ENCODE measurements around the gene PLN. TPM values are rescaled to one million over a fixed set of nuclear protein-coding genes. Genes with fewer than 3 reads are reported as not detected.

The PLN gene
- total and polyA plus RNA-seq, 10 of the 15 experiments (the other 5 are each of a cell fraction or from before 2014, with no cell fraction given): 0.16 to 0.44 TPM; not detected in 8

GRCh38 chr6:118559659-118560058, 11.6 kb downstream of the PLN start:
- intact Hi-C loops (cut with micrococcal nuclease; ENCODE audit: unreplicated experiment) (loop anchor here (10.0 kb wide), 2 partner anchors 335 to 1215 kb away; partner anchors contain the start of gene ASF1A), in situ Hi-C loops (cut with MboI) (no loop called here)
- Histone ChIP-seq H3K27ac (ENCODE audit: control insufficient read depth, insufficient read depth) (no peak overlapping the region), H3K27me3 (replicated peaks in 1 of 2; ENCODE audit: control insufficient read depth in 2 of 2, insufficient read depth in 2 of 2, low read length in 1 of 2) (no peaks in the 10 kb centered on the region), H3K9ac (ENCODE audit: control insufficient read depth, insufficient read depth, low read length) (no peak overlapping the region), H4K20me1 (ENCODE audit: control insufficient read depth, insufficient read depth) (no peaks in the 10 kb centered on the region), H2AFZ (ENCODE audit: control insufficient read depth, low read depth, low read length) (no peak overlapping the region), H3K9me3 (replicated peaks; ENCODE audit: control insufficient read depth, insufficient read depth, low read length) (no peaks in the 10 kb centered on the region), H3K4me1 (ENCODE audit: control insufficient read depth, insufficient read depth, low read length) (peaks cover 6% of the 10 kb centered on the region), H3K79me2 (ENCODE audit: control insufficient read depth, insufficient read depth, low read length) (no peaks in the 10 kb centered on the region), H3K4me2 (ENCODE audit: control insufficient read depth, insufficient read depth) (no peak overlapping the region), H3K4me3 (no peak overlapping the region), H3K36me3 (ENCODE audit: control insufficient read depth in 2 of 2, insufficient read depth in 2 of 2, low read length in 1 of 2) (no peaks in the 10 kb centered on the region; a peak in 1 of 4 replicates)
- CTCF ChIA-PET: interaction anchor here (1.0 to 1.2 kb wide), 2 partner anchors 21 to 215 kb away, joined by 3 read pairs; no protein-coding TSS in a partner anchor
- peak; percentile 57 for ATAC-seq
- BruUV-seq (replicated peaks): no TSS peak
- FAIRE-seq: no peak
- SMC1A ChIA-PET (ENCODE audit: uncharacterized antibody, unreplicated experiment): interaction anchor here (0.6 to 0.9 kb wide), 2 partner anchors 58 to 236 kb away, joined by 3 to 4 read pairs; no protein-coding TSS in a partner anchor
- POLR2A ChIA-PET: interaction anchor here (0.6 kb wide), 1 partner anchor 78 kb away, joined by 4 read pairs; no protein-coding TSS in a partner anchor
- DNase-seq (ENCODE audit: low read depth, low spot score): no peak
- TF ChIP-seq MAX (IDR thresholded peaks at IDR 0.05; ENCODE audit: low read depth, low read length): no peak
- no peak for TF ChIP-seq USF1 (IDR thresholded peaks at IDR 0.05; ENCODE audit: borderline replicate concordance, extremely low read length, insufficient read depth, low read depth, low read length)
- TF ChIP-seq BCL11A (IDR thresholded peaks at IDR 0.05; ENCODE audit: low read depth, low read length): no peak
- TF ChIP-seq, protein P1, sequence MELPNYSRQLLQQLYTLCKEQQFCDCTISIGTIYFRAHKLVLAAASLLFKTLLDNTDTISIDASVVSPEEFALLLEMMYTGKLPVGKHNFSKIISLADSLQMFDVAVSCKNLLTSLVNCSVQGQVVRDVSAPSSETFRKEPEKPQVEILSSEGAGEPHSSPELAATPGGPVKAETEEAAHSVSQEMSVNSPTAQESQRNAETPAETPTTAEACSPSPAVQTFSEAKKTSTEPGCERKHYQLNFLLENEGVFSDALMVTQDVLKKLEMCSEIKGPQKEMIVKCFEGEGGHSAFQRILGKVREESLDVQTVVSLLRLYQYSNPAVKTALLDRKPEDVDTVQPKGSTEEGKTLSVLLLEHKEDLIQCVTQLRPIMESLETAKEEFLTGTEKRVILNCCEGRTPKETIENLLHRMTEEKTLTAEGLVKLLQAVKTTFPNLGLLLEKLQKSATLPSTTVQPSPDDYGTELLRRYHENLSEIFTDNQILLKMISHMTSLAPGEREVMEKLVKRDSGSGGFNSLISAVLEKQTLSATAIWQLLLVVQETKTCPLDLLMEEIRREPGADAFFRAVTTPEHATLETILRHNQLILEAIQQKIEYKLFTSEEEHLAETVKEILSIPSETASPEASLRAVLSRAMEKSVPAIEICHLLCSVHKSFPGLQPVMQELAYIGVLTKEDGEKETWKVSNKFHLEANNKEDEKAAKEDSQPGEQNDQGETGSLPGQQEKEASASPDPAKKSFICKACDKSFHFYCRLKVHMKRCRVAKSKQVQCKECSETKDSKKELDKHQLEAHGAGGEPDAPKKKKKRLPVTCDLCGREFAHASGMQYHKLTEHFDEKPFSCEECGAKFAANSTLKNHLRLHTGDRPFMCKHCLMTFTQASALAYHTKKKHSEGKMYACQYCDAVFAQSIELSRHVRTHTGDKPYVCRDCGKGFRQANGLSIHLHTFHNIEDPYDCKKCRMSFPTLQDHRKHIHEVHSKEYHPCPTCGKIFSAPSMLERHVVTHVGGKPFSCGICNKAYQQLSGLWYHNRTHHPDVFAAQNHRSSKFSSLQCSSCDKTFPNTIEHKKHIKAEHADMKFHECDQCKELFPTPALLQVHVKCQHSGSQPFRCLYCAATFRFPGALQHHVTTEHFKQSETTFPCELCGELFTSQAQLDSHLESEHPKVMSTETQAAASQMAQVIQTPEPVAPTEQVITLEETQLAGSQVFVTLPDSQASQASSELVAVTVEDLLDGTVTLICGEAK (IDR thresholded peaks at IDR 0.05; ENCODE audit: borderline replicate concordance): no peak
- no peak for TF ChIP-seq CHD1 (IDR thresholded peaks at IDR 0.05; ENCODE audit: low read depth, low read length)
- no peak for TF ChIP-seq SUPT20H (IDR thresholded peaks at IDR 0.05; ENCODE audit: borderline replicate concordance, control insufficient read depth, low read depth, low read length)
- RAD21 ChIA-PET (ENCODE audit: unreplicated experiment): interaction anchor here (1.1 kb wide), 1 partner anchor 21 kb away, joined by 3 read pairs; no protein-coding TSS in a partner anchor

All from GM12878 (cell line).